GM12878 (cell line): ENCODE data around the gene BNIP1. TPM values are rescaled to one million over a fixed set of nuclear protein-coding genes. Genes with fewer than 3 reads are reported as not detected.

ENCODE experiments used
- ATAC-seq: fragments of 200-7000 bp; cut with Tn5 transposase; 3 replicates; pipeline ENCODE4 v1.9.1; 2020; ENCODE audit warnings: mild to moderate bottlenecking, moderate library complexity
- BruUV-seq: library from RNA; stranded (reverse); fragments of 400-500 nt; replicated peaks from 2 replicates; lab custom pipeline; 2021; lab: Mats Ljungman, UMichigan
- CTCF ChIA-PET: fragments of 300-600 bp; sonication (Branson Sonifier 250); formaldehyde crosslinking; extraction: SDS; loops from one replicate; lab custom pipeline; 2021; ENCODE audit warnings: inconsistent platforms; lab: Yijun Ruan, JAX
- POLR2A ChIA-PET: fragments of 350-600 bp; formaldehyde crosslinking; extraction: SDS; loops from one replicate; lab custom pipeline; 2021; ENCODE audit warnings: inconsistent platforms; lab: Charles Lee
- RAD21 ChIA-PET: fragments of 300-600 bp; sonication (Branson Sonifier 250); formaldehyde crosslinking; loops from one replicate; lab custom pipeline; 2023; ENCODE audit warnings: antibody characterized with exemption; ENCODE audit not compliant: unreplicated experiment; lab: Charles Lee
- SMC1A ChIA-PET: fragments of 300-600 bp; sonication (Branson Sonifier 250); formaldehyde crosslinking; loops from one replicate; lab custom pipeline; 2023; ENCODE audit not compliant: unreplicated experiment, uncharacterized antibody; lab: Charles Lee
- DNase-seq: peaks from one replicate; pipeline ENCODE4 v3.0.0-alpha.2; 2011; ENCODE audit warnings: low read depth, low spot score
- FAIRE-seq: peaks from 3 replicates; lab custom pipeline; 2011; peaks lifted over from hg19 to GRCh38; lab: Jason Lieb, UNC
- H2AFZ ChIP-seq: 2 replicates; pipeline ENCODE4 v1.6.0; 2011; ENCODE audit warnings: low read depth, low read length, control low read depth; ENCODE audit not compliant: control insufficient read depth
- H3K27ac ChIP-seq: 2 replicates; pipeline ENCODE4 v1.5.1; 2011; ENCODE audit warnings: control low read depth; ENCODE audit not compliant: control insufficient read depth, insufficient read depth
- H3K27me3 ChIP-seq, 2 experiments: replicated peaks in 1 of 2; 2 replicates each; pipeline versions ENCODE4 v1.6.0 to v1.6.1; 2011; ENCODE audit warnings: low read length in 1 of 2; ENCODE audit not compliant: control insufficient read depth in 2 of 2, insufficient read depth in 2 of 2
- H3K36me3 ChIP-seq, 2 experiments: 2 replicates each; pipeline ENCODE4 v1.5.1; 2011; ENCODE audit warnings: low read length in 1 of 2; ENCODE audit not compliant: control insufficient read depth in 2 of 2, insufficient read depth in 2 of 2
- H3K4me1 ChIP-seq: 2 replicates; pipeline ENCODE4 v1.6.1; 2011; ENCODE audit warnings: mild to moderate bottlenecking, low read length, moderate library complexity, mixed read lengths; ENCODE audit not compliant: control insufficient read depth, insufficient read depth
- H3K4me2 ChIP-seq: 2 replicates; pipeline ENCODE4 v1.6.0; 2011; ENCODE audit warnings: control low read depth; ENCODE audit not compliant: control insufficient read depth, insufficient read depth
- H3K4me3 ChIP-seq: fragments of 200-600 bp; sonication (generic); 2 replicates; pipeline ENCODE4 v1.5.1; 2016
- H3K79me2 ChIP-seq: 2 replicates; pipeline ENCODE4 v1.6.0; 2011; ENCODE audit warnings: low read length; ENCODE audit not compliant: control insufficient read depth, insufficient read depth
- H3K9ac ChIP-seq: 2 replicates; pipeline ENCODE4 v1.8.0; 2011; ENCODE audit warnings: low read length, control low read depth, mixed read lengths; ENCODE audit not compliant: control insufficient read depth, insufficient read depth
- H3K9me3 ChIP-seq: replicated peaks from 3 replicates; pipeline ENCODE4 v1.5.1; 2011; ENCODE audit warnings: mild to moderate bottlenecking, low read length; ENCODE audit not compliant: control insufficient read depth, insufficient read depth
- H4K20me1 ChIP-seq: 2 replicates; pipeline ENCODE4 v1.6.0; 2011; ENCODE audit not compliant: control insufficient read depth, insufficient read depth
- BCL11A ChIP-seq: IDR thresholded peaks from 2 replicates; pipeline ENCODE4 v1.6.1; 2011; ENCODE audit warnings: low read depth, low read length
- NBN ChIP-seq: fragments of 450-650 bp; IDR thresholded peaks from 2 replicates; pipeline ENCODE4 v1.6.1; 2016
- RCOR1 ChIP-seq: conservative IDR thresholded peaks from 2 replicates; pipeline ENCODE4 v1.6.1; 2012; ENCODE audit warnings: low read depth, low read length, improper control_type of control experiment
- SREBF2 ChIP-seq: IDR thresholded peaks from 2 replicates; pipeline ENCODE4 v1.6.1; 2012; ENCODE audit warnings: mild to moderate bottlenecking, low read length
- TBL1XR1 ChIP-seq: IDR thresholded peaks from 2 replicates; pipeline ENCODE4 v1.6.1; 2012; ENCODE audit warnings: low read depth, low read length, improper control_type of control experiment
- TCF3 ChIP-seq: IDR thresholded peaks from 2 replicates; pipeline ENCODE4 v1.6.1; 2012; ENCODE audit warnings: low read depth, mild to moderate bottlenecking, low read length, borderline replicate concordance; ENCODE audit not compliant: insufficient read depth
- ZSCAN29 ChIP-seq: fragments of 450-650 bp; IDR thresholded peaks from 2 replicates; pipeline ENCODE4 v1.6.1; 2017; ENCODE audit warnings: mild to moderate bottlenecking, moderate library complexity
- WGBS: methylation state at CpG from one replicate; pipeline ENCODE4 v1.1.6; 2016; ENCODE audit warnings: low lambda C conversion rate; ENCODE audit not compliant: insufficient replicate concordance, insufficient coverage; ENCODE audit errors: missing lambda C conversion rate; 5-methylcytosine and 5-hydroxymethylcytosine counted together
- in situ Hi-C: fragments of 300-500 bp; cut with MboI; formaldehyde crosslinking; loops from 9 replicates; pipeline ENCODE4 v1.14.3; 2018; ENCODE audit warnings: mixed read lengths
- intact Hi-C: fragments of 100-400 bp; cut with micrococcal nuclease; formaldehyde crosslinking; loops from one replicate; pipeline ENCODE4 v1.14.2; 2022; ENCODE audit not compliant: unreplicated experiment
- polyA plus RNA-seq, 11 experiments: library from polyadenylated mRNA; depleted of rRNA in 4 of 11; unstranded in 6 of 11; stranded (reverse) in 5 of 11; fragments of >200 nt; fragmentation: Nextera tagmentation in 4 of 11; fragmentation: Illumina TruSeq in 1 of 11; extraction: Ambion mirVana in 4 of 11; extraction: Trizol in 1 of 11; gene quantifications; 1 replicate in 1 of 11; 2 replicates in 10 of 11; pipeline versions ENCODE4 v1.2.1 to v1.2.3, GENCODE V29; 2011 to 2016; ENCODE audit warnings: inconsistent platforms in 2 of 11, missing spikeins in 2 of 11, low read depth in 1 of 11
- total RNA-seq, 4 experiments: library from RNA; depleted of rRNA in 3 of 4; stranded (reverse); fragments of >200 nt in 3 of 4; fragmentation: Illumina TruSeq in 1 of 4; extraction: Trizol in 1 of 4; gene quantifications; 2 replicates each; pipeline versions ENCODE4 v1.2.1 to v1.2.3, GENCODE V29; 2013 to 2021
- TF ChIP-seq, protein P1 (sequence below): fragments of 450-650 bp; IDR thresholded peaks from 2 replicates; pipeline ENCODE4 v1.6.1; 2014; ENCODE audit warnings: mild to moderate bottlenecking
- TF ChIP-seq, protein P2 (sequence below): fragments of 450-650 bp; IDR thresholded peaks from 2 replicates; pipeline ENCODE4 v1.6.1; 2017; ENCODE audit warnings: antibody characterized with exemption, mild to moderate bottlenecking, moderate library complexity
- TF ChIP-seq, protein P3 (sequence below): fragments of 150-350 bp; IDR thresholded peaks from 2 replicates; pipeline ENCODE4 v1.6.1; 2014; ENCODE audit warnings: mild to moderate bottlenecking, low read depth, low read length
- TF ChIP-seq, protein P4 (sequence below): IDR thresholded peaks from 2 replicates; pipeline ENCODE4 v1.6.1; 2012; ENCODE audit warnings: low read depth, low read length, improper control_type of control experiment

Gene BNIP1
- total and polyA plus RNA-seq, 10 of the 15 experiments (the other 5 are each of a cell fraction or from before 2014, with no cell fraction given), result 20.5 to 62.5 (median 27.4) TPM

DNA sequence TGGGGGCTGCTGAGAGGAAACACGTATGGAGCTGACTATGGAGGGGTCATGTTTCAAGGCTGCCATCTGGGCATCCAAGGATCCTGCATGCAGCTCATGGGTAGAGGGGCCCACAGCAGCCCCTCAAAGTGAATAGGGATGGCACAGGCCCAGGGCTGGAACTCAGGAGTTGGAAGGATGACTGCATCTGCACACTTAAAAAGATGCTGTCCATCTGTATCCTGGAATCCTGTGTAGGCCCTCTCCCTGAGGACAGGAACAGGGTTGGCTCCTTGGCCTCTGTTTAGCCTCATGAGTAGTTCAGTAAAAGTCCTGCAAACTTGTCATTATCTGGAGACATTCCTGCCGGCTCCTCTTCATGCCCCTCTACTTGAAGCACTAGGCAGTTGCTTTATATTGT is 4.0 kb downstream of the BNIP1 start:
- intact Hi-C loops, result no loop called here
- BruUV-seq, result no TSS peak
- RAD21 ChIA-PET, result no interaction called here
- H3K27me3 ChIP-seq, result no peaks in the 10 kb centered on the region
- SMC1A ChIA-PET, result no interaction called here
- H3K27ac ChIP-seq, result no peak overlapping the region
- POLR2A ChIA-PET, result interaction anchor here (0.6 kb wide), 1 partner anchor 182 kb away, joined by 7 read pairs; no protein-coding TSS in a partner anchor
- in situ Hi-C loops, result no loop called here
- no peak overlapping the region for H2AFZ ChIP-seq
- H4K20me1 ChIP-seq, result no peaks in the 10 kb centered on the region
- no peak for ATAC-seq
- H3K36me3 ChIP-seq, result peaks cover 3 to 9% of the 10 kb centered on the region in 2 experiments; a peak in 3 of 4 replicates
- no peak overlapping the region for H3K4me2 ChIP-seq
- DNase-seq, result no peak
- H3K9ac ChIP-seq, result no peak overlapping the region
- H3K79me2 ChIP-seq, result peaks cover 7% of the 10 kb centered on the region
- no peak overlapping the region for H3K4me3 ChIP-seq
- no peaks in the 10 kb centered on the region; the same call in 2 of the 3 replicates for H3K9me3 ChIP-seq
- TF ChIP-seq ZSCAN29 (no peak), TBL1XR1 (no peak), RCOR1 (no peak), NBN (no peak), TCF3 (no peak), SREBF2 (no peak), BCL11A (no peak)
- TF ChIP-seq, protein P1, sequence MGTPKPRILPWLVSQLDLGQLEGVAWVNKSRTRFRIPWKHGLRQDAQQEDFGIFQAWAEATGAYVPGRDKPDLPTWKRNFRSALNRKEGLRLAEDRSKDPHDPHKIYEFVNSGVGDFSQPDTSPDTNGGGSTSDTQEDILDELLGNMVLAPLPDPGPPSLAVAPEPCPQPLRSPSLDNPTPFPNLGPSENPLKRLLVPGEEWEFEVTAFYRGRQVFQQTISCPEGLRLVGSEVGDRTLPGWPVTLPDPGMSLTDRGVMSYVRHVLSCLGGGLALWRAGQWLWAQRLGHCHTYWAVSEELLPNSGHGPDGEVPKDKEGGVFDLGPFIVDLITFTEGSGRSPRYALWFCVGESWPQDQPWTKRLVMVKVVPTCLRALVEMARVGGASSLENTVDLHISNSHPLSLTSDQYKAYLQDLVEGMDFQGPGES, result no peak
- TF ChIP-seq, protein P2, sequence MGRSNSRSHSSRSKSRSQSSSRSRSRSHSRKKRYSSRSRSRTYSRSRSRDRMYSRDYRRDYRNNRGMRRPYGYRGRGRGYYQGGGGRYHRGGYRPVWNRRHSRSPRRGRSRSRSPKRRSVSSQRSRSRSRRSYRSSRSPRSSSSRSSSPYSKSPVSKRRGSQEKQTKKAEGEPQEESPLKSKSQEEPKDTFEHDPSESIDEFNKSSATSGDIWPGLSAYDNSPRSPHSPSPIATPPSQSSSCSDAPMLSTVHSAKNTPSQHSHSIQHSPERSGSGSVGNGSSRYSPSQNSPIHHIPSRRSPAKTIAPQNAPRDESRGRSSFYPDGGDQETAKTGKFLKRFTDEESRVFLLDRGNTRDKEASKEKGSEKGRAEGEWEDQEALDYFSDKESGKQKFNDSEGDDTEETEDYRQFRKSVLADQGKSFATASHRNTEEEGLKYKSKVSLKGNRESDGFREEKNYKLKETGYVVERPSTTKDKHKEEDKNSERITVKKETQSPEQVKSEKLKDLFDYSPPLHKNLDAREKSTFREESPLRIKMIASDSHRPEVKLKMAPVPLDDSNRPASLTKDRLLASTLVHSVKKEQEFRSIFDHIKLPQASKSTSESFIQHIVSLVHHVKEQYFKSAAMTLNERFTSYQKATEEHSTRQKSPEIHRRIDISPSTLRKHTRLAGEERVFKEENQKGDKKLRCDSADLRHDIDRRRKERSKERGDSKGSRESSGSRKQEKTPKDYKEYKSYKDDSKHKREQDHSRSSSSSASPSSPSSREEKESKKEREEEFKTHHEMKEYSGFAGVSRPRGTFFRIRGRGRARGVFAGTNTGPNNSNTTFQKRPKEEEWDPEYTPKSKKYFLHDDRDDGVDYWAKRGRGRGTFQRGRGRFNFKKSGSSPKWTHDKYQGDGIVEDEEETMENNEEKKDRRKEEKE, result no peak
- TF ChIP-seq, protein P3, sequence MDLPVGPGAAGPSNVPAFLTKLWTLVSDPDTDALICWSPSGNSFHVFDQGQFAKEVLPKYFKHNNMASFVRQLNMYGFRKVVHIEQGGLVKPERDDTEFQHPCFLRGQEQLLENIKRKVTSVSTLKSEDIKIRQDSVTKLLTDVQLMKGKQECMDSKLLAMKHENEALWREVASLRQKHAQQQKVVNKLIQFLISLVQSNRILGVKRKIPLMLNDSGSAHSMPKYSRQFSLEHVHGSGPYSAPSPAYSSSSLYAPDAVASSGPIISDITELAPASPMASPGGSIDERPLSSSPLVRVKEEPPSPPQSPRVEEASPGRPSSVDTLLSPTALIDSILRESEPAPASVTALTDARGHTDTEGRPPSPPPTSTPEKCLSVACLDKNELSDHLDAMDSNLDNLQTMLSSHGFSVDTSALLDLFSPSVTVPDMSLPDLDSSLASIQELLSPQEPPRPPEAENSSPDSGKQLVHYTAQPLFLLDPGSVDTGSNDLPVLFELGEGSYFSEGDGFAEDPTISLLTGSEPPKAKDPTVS, result no peak
- TF ChIP-seq, protein P4, sequence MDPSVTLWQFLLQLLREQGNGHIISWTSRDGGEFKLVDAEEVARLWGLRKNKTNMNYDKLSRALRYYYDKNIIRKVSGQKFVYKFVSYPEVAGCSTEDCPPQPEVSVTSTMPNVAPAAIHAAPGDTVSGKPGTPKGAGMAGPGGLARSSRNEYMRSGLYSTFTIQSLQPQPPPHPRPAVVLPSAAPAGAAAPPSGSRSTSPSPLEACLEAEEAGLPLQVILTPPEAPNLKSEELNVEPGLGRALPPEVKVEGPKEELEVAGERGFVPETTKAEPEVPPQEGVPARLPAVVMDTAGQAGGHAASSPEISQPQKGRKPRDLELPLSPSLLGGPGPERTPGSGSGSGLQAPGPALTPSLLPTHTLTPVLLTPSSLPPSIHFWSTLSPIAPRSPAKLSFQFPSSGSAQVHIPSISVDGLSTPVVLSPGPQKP, result no peak
- no peak for FAIRE-seq
- H3K4me1 ChIP-seq, result no peaks in the 10 kb centered on the region; the same call in 1 of the 2 replicates
- 79% methylated on average over 2 of the region's 2 CpGs for whole genome bisulfite sequencing
- CTCF ChIA-PET, result no interaction called here
